Measurements from ENCODE around the gene RBBP8NL. TPM values are rescaled to one million over a fixed set of nuclear protein-coding genes. Genes with fewer than 3 reads are reported as not detected.

The RBBP8NL gene
- total and polyA plus RNA-seq, 9 of the 15 experiments (the other 6 are each of a cell fraction or from before 2014, with no cell fraction given) = not detected

- TF ChIP-seq, protein P1, sequence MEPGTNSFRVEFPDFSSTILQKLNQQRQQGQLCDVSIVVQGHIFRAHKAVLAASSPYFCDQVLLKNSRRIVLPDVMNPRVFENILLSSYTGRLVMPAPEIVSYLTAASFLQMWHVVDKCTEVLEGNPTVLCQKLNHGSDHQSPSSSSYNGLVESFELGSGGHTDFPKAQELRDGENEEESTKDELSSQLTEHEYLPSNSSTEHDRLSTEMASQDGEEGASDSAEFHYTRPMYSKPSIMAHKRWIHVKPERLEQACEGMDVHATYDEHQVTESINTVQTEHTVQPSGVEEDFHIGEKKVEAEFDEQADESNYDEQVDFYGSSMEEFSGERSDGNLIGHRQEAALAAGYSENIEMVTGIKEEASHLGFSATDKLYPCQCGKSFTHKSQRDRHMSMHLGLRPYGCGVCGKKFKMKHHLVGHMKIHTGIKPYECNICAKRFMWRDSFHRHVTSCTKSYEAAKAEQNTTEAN (CRISPR knock-in tag; IDR thresholded peaks at IDR 0.05) = no peak
- TF ChIP-seq, protein P2, sequence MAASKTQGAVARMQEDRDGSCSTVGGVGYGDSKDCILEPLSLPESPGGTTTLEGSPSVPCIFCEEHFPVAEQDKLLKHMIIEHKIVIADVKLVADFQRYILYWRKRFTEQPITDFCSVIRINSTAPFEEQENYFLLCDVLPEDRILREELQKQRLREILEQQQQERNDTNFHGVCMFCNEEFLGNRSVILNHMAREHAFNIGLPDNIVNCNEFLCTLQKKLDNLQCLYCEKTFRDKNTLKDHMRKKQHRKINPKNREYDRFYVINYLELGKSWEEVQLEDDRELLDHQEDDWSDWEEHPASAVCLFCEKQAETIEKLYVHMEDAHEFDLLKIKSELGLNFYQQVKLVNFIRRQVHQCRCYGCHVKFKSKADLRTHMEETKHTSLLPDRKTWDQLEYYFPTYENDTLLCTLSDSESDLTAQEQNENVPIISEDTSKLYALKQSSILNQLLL (CRISPR knock-in tag; IDR thresholded peaks at IDR 0.05; ENCODE audit: borderline replicate concordance) = no peak
- TF ChIP-seq PYGO2 (tag; IDR thresholded peaks at IDR 0.05) = no peak
- TF ChIP-seq ZFP91 (CRISPR knock-in tag; IDR thresholded peaks at IDR 0.05) = no peak
- TF ChIP-seq TFAP4 (CRISPR knock-in tag; IDR thresholded peaks at IDR 0.05; ENCODE audit: borderline replicate concordance) = no peak
Measured at GRCh38 chr20:62367136-62367632, 60.2 kb downstream of the RBBP8NL start, which contains the start of gene LAMA5 (continued).

Data from K562 (cell line).